GM18511 (cell line): ENCODE results near the gene ZNF260.
A peak's percentile ranks its signal among the peaks of the same experiment; 100 is the strongest.
"Not testable (repeated sequence)": the region's sequence is repeated elsewhere in the genome, so short reads cannot be mapped to it uniquely, and the experiment has no call there.

Experiments
- ATAC-seq: cut with Tn5 transposase; IDR thresholded peaks from one replicate; pipeline ENCODE4 v1.9.1; 2021; ENCODE audit warnings: mild to moderate bottlenecking, moderate library complexity; ENCODE audit not compliant: unreplicated experiment

Gene ZNF260

GRCh38 chr19:36490846-36491245, 37.2 kb downstream of the ZNF260 start:
- not testable (repeated sequence) for ATAC-seq

GRCh38 chr19:36489920-36490415, 38.1 kb downstream of the ZNF260 start:
- ATAC-seq = peak; percentile 71

GRCh38 chr19:36489118-36489919, 38.8 kb downstream of the ZNF260 start, which contains the start of gene ZNF566:
Gene ZNF566, minus strand, starts transcription at chr19:36489561. Its CDS starts 13,004 bp downstream, at chr19:36476557.
- ATAC-seq = peak; percentile 96

- ATAC-seq = peak; percentile 28
Measured at GRCh38 chr19:36488846-36489117, 39.3 kb downstream of the ZNF260 start.

- no peak for ATAC-seq
Measured at GRCh38 chr19:36488118-36488845, 39.8 kb downstream of the ZNF260 start.

GRCh38 chr19:36483653-36484052, 44.4 kb downstream of the ZNF260 start:
- no peak for ATAC-seq

- no peak for ATAC-seq
Measured at GRCh38 chr19:36482876-36483275, 45.2 kb downstream of the ZNF260 start.
